ENCODE data around the gene LSM4. TPM values are rescaled to one million over a fixed set of nuclear protein-coding genes. Genes with fewer than 3 reads are reported as not detected.

The LSM4 gene
- total and polyA plus RNA-seq, 2 donors (not counting 1 experiment from before 2014, with no cell fraction given) = 50.9 to 124 TPM

DNA sequence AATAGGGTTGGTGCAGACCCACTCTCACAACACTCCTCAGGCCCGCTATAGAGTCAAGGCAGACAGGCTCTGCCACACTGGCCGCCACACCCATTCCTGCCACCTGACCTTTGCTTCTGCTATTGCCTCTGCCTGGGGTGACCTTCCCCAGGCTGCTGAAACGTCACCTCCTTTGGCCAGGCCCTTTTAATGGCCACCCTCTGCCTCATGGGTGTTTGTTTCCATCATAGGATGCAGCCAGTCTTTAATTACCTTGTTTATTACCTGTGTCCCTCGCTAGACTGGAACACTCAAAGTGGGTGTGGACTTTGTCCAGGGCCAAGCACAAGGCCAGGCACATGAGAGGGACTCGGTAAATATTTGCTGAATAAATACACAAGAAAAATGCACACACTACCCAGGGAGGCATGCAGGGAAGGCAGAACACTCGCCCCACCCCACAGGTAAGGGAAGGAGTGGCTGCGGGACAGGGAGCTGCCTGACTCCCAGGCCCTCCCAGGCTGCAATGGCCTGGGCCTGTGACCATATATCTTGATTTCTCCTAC, 3.2 kb downstream of the LSM4 start:
- Histone ChIP-seq H3K4me1 (ENCODE audit: control insufficient read depth, extremely low read depth, insufficient read depth, low read length) (peaks cover 16% of the 10 kb centered on the region), H3K27ac (ENCODE audit: insufficient read depth, low read length) (no peak overlapping the region), H3K79me2 (ENCODE audit: control insufficient read depth, insufficient read depth, low read length) (peaks cover 41% of the 10 kb centered on the region), H3K9ac (ENCODE audit: insufficient read depth, low read length) (no peak overlapping the region), H3K9me3 (ENCODE audit: control insufficient read depth, insufficient read depth, low read depth, low read length) (no peaks in the 10 kb centered on the region), H3K4me2 (ENCODE audit: extremely low read depth, insufficient read depth, low read length) (no peak overlapping the region), H4K20me1 (ENCODE audit: control insufficient read depth, extremely low read depth, insufficient read depth, low read length) (no peaks in the 10 kb centered on the region), H3K4me3 (replicated peaks in 1 of 4; ENCODE audit: control extremely low read depth in 1 of 4, insufficient read depth in 1 of 4, low read depth in 3 of 4, low read length in 4 of 4) (no peak overlapping the region), H3K36me3 (ENCODE audit: control insufficient read depth, insufficient read depth, low read length) (peaks cover 4% of the 10 kb centered on the region), H3K27me3 (ENCODE audit: control insufficient read depth, insufficient read depth, low read length) (no peaks in the 10 kb centered on the region), H2AFZ (ENCODE audit: low read length) (no peak overlapping the region)
- no peak for DNase-seq (ENCODE audit: low read depth in 2 of 2)
- no peak for TF ChIP-seq EZH2 (IDR thresholded peaks at IDR 0.05; ENCODE audit: low read length, missing control alignments)
- TF ChIP-seq, protein P1, sequence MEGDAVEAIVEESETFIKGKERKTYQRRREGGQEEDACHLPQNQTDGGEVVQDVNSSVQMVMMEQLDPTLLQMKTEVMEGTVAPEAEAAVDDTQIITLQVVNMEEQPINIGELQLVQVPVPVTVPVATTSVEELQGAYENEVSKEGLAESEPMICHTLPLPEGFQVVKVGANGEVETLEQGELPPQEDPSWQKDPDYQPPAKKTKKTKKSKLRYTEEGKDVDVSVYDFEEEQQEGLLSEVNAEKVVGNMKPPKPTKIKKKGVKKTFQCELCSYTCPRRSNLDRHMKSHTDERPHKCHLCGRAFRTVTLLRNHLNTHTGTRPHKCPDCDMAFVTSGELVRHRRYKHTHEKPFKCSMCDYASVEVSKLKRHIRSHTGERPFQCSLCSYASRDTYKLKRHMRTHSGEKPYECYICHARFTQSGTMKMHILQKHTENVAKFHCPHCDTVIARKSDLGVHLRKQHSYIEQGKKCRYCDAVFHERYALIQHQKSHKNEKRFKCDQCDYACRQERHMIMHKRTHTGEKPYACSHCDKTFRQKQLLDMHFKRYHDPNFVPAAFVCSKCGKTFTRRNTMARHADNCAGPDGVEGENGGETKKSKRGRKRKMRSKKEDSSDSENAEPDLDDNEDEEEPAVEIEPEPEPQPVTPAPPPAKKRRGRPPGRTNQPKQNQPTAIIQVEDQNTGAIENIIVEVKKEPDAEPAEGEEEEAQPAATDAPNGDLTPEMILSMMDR (conservative IDR thresholded peaks at IDR 0.05 in 1 of 2, IDR thresholded peaks at IDR 0.05 in 1 of 2; ENCODE audit: low read depth in 1 of 2, low read length in 2 of 2) = no peak

DNA sequence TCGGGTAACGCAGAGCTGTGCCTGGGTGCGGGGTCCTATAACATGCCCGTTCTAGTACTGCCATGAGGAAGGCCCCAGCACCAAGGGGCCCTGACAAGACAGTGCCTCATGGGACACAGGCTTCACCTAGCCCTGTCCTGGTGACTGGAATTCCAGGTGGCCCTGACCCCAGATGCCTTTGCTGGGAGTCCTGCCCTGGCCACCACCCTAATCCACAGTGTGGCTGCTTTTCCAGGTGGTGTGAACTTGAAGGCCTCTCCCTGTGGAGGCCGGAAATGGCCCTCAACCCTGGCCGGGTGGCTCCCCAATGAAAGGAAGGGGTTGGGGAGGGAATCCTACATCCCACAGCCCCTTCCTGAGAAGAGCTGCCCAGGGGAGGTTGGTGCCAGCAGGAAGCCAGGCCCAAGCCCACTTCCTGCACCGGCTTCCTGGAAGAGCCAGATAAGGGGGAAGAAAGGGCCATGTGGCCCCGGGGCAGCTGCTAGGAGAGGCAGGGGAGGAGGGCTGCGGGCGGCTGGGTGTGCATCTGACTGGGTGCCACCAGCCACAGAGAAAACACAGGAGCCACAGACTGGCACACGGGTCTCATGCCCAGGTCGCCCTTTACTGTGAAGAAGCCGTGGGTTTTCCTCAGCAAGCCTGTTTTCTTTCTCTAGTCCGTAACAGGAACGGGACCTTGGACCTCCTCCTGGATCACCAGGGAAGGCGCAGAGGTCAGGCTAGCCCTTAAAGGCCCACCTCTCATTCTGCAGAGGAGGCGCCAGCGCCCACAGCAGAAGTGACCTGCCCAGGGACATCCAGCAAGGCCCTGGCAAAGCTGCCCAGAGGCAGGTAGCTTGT, 4.7 kb downstream of the LSM4 start:
- H3K36me3 ChIP-seq (ENCODE audit: control insufficient read depth, insufficient read depth, low read length) = peaks cover 4% of the 10 kb centered on the region
- H4K20me1 ChIP-seq (ENCODE audit: control insufficient read depth, extremely low read depth, insufficient read depth, low read length) = no peaks in the 10 kb centered on the region
- H3K27ac ChIP-seq (ENCODE audit: insufficient read depth, low read length) = no peak overlapping the region
- DNase-seq (ENCODE audit: low read depth in 2 of 2) = no peak
- H3K27me3 ChIP-seq (ENCODE audit: control insufficient read depth, insufficient read depth, low read length) = no peaks in the 10 kb centered on the region
- H3K9ac ChIP-seq (ENCODE audit: insufficient read depth, low read length) = no peak overlapping the region
- TF ChIP-seq, protein P1 (conservative IDR thresholded peaks at IDR 0.05 in 1 of 2, IDR thresholded peaks at IDR 0.05 in 1 of 2; ENCODE audit: low read depth in 1 of 2, low read length in 2 of 2) = no peak
- TF ChIP-seq EZH2 (IDR thresholded peaks at IDR 0.05; ENCODE audit: low read length, missing control alignments) = no peak
- H3K79me2 ChIP-seq (ENCODE audit: control insufficient read depth, insufficient read depth, low read length) = peaks cover 41% of the 10 kb centered on the region
- H3K9me3 ChIP-seq (ENCODE audit: control insufficient read depth, insufficient read depth, low read depth, low read length) = no peaks in the 10 kb centered on the region
- H2AFZ ChIP-seq (ENCODE audit: low read length) = no peak overlapping the region
- no peak overlapping the region for H3K4me3 ChIP-seq (replicated peaks in 1 of 4; ENCODE audit: control extremely low read depth in 1 of 4, insufficient read depth in 1 of 4, low read depth in 3 of 4, low read length in 4 of 4)
- no peak overlapping the region for H3K4me2 ChIP-seq (ENCODE audit: extremely low read depth, insufficient read depth, low read length)
- peaks cover 12% of the 10 kb centered on the region for H3K4me1 ChIP-seq (ENCODE audit: control insufficient read depth, extremely low read depth, insufficient read depth, low read length)

DNA sequence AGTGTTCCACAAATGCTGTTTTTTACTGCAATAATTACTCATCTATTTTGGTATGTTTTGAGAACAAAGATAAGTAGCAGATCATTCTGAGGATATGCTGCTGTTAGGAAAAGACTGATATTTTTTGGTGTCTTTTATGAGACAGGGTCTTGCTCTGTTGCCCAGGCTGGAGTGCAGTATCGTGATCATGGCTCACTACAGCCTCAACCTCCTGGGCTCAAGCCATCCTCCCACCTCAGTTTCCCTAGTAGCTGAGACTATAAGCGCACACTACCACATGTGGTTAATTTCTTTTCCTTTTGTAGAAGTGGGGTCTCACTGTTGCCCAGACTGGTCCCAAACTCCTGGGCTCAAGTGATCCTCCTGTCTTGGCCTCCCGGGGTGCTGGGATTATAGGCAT, 9.5 kb downstream of the LSM4 start:
- Histone ChIP-seq H3K4me3 (replicated peaks in 1 of 4; ENCODE audit: control extremely low read depth in 1 of 4, insufficient read depth in 1 of 4, low read depth in 3 of 4, low read length in 4 of 4) (no peak overlapping the region), H2AFZ (ENCODE audit: low read length) (no peak overlapping the region), H3K27me3 (ENCODE audit: control insufficient read depth, insufficient read depth, low read length) (no peaks in the 10 kb centered on the region), H3K79me2 (ENCODE audit: control insufficient read depth, insufficient read depth, low read length) (peaks cover 6% of the 10 kb centered on the region), H3K9me3 (ENCODE audit: control insufficient read depth, insufficient read depth, low read depth, low read length) (no peaks in the 10 kb centered on the region), H3K4me2 (ENCODE audit: extremely low read depth, insufficient read depth, low read length) (no peak overlapping the region), H3K36me3 (ENCODE audit: control insufficient read depth, insufficient read depth, low read length) (peaks cover 13% of the 10 kb centered on the region), H3K27ac (ENCODE audit: insufficient read depth, low read length) (no peak overlapping the region), H3K9ac (ENCODE audit: insufficient read depth, low read length) (no peak overlapping the region), H3K4me1 (ENCODE audit: control insufficient read depth, extremely low read depth, insufficient read depth, low read length) (no peaks in the 10 kb centered on the region), H4K20me1 (ENCODE audit: control insufficient read depth, extremely low read depth, insufficient read depth, low read length) (no peaks in the 10 kb centered on the region)
- DNase-seq (ENCODE audit: low read depth in 2 of 2) = no peak
- TF ChIP-seq, protein P1 (conservative IDR thresholded peaks at IDR 0.05 in 1 of 2, IDR thresholded peaks at IDR 0.05 in 1 of 2; ENCODE audit: low read depth in 1 of 2, low read length in 2 of 2) = no peak
- TF ChIP-seq EZH2 (IDR thresholded peaks at IDR 0.05; ENCODE audit: low read length, missing control alignments) = no peak

Data from fibroblast of lung (primary cell).